Loucy (cell line): ENCODE results near the gene THPO.

Source experiments
- H2AFZ ChIP-seq: fragments of 200-600 bp; sonication (generic); 2 replicates; pipeline ENCODE4 v1.6.0; 2016; ENCODE audit warnings: antibody characterized with exemption, mild to moderate bottlenecking, low read length, moderate library complexity
- H3F3A ChIP-seq: fragments of 200-600 bp; 2 replicates; pipeline ENCODE4 v1.6.0; 2016; ENCODE audit warnings: antibody characterized with exemption, low read depth, mild to moderate bottlenecking
- H3K27me3 ChIP-seq: fragments of 200-600 bp; sonication (generic); 2 replicates; pipeline ENCODE4 v1.6.1; 2014; ENCODE audit warnings: low read length, mild to moderate bottlenecking; ENCODE audit not compliant: insufficient read depth, poor library complexity, severe bottlenecking
- H3K36me3 ChIP-seq: fragments of 200-600 bp; sonication (generic); 2 replicates; pipeline ENCODE4 v1.6.1; 2016; ENCODE audit warnings: low read length; ENCODE audit not compliant: insufficient read depth
- H3K4me1 ChIP-seq: fragments of 200-600 bp; sonication (generic); 2 replicates; pipeline ENCODE4 v1.5.1; 2014; ENCODE audit warnings: low read length, mild to moderate bottlenecking; ENCODE audit not compliant: insufficient read depth, poor library complexity, severe bottlenecking
- H3K4me2 ChIP-seq: fragments of 200-600 bp; sonication (generic); 2 replicates; pipeline ENCODE4 v1.6.0; 2014; ENCODE audit warnings: antibody characterized with exemption, low read length, low read depth, mild to moderate bottlenecking; ENCODE audit not compliant: poor library complexity, severe bottlenecking
- H3K4me3 ChIP-seq: fragments of 200-600 bp; sonication (generic); 2 replicates; pipeline ENCODE4 v1.5.1; 2014; ENCODE audit warnings: low read length, mild to moderate bottlenecking, mixed read lengths; ENCODE audit not compliant: poor library complexity, severe bottlenecking
- H3K79me2 ChIP-seq: fragments of 200-600 bp; sonication (generic); 2 replicates; pipeline ENCODE4 v1.6.1; 2014; ENCODE audit warnings: low read length; ENCODE audit not compliant: insufficient read depth
- H3K9ac ChIP-seq: fragments of 200-600 bp; sonication (generic); 2 replicates; pipeline ENCODE4 v1.6.0; 2014; ENCODE audit warnings: mild to moderate bottlenecking, low read depth, low read length, moderate library complexity; ENCODE audit not compliant: poor library complexity, severe bottlenecking
- H3K9me2 ChIP-seq: fragments of 200-600 bp; sonication (generic); replicated peaks from 2 replicates; pipeline ENCODE4 v1.6.1; 2016; ENCODE audit warnings: low read depth, low read length, mixed read lengths
- H3K9me3 ChIP-seq: fragments of 200-600 bp; sonication (generic); 2 replicates; pipeline ENCODE4 v1.6.1; 2014; ENCODE audit warnings: mild to moderate bottlenecking, antibody characterized with exemption, low read length, low read depth; ENCODE audit not compliant: insufficient read depth
- H4K20me1 ChIP-seq: fragments of 200-600 bp; sonication (generic); 2 replicates; pipeline ENCODE4 v1.6.0; 2014; ENCODE audit warnings: antibody characterized with exemption, low read length, mild to moderate bottlenecking; ENCODE audit not compliant: insufficient read depth, poor library complexity, severe bottlenecking
- EZH2phosphoT487 ChIP-seq: fragments of 200-600 bp; IDR thresholded peaks from 2 replicates; pipeline ENCODE4 v1.6.1; 2018; ENCODE audit warnings: antibody characterized with exemption, mild to moderate bottlenecking, moderate library complexity, borderline replicate concordance
- TF ChIP-seq, protein P1 (sequence below): fragments of 200-600 bp; sonication (generic); conservative IDR thresholded peaks from 2 replicates; pipeline ENCODE4 v1.5.1; 2014; ENCODE audit warnings: mild to moderate bottlenecking, antibody characterized with exemption, low read length

THPO gene

DNA sequence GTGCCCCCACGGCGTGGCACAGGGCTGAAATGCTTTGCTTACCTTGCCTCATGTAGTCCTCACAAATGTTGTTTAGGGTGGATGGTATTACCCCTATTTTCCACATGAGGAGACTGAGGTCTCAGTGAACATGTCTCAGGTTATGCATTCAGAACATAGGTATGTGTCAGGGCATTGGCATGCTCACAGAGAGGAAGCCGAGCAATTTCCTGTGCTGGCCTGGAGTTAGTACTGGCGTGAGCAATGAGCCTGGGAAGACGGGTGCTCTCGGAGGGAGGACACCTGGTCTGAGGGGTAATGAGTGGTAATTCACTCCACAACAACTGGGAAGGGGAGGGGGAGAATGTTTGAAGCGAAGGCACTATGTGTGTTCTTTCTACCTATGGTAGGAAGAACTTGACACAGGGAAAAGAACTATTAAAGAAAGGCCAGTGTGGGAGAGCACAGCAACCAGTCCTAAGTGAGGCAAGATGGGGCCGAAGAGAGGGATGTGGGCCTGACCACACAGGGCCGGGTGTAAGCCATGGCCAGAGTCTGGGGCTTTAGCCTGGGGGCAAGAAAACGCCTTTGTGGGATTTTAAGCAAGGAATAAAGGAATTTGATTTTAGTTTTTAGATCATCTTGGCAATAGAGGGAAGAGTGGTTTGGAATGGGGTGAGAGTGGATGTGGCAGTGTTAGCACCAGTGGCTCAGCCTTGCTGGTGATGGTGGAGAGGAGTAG lies 45.5 kb downstream of the THPO start:
- Histone ChIP-seq H3K27me3 (no peaks in the 10 kb centered on the region), H3F3A (no peaks in the 10 kb centered on the region), H3K9me2 (no peaks in the 10 kb centered on the region), H2AFZ (no peak overlapping the region), H3K4me2 (no peak overlapping the region), H3K4me3 (no peak overlapping the region), H3K9me3 (no peaks in the 10 kb centered on the region), H3K9ac (no peak overlapping the region), H3K79me2 (no peaks in the 10 kb centered on the region), H4K20me1 (peaks cover 21% of the 10 kb centered on the region), H3K4me1 (no peaks in the 10 kb centered on the region), H3K36me3 (peaks cover 76% of the 10 kb centered on the region; the same call in 1 of the 2 replicates)
- TF ChIP-seq, protein P1, sequence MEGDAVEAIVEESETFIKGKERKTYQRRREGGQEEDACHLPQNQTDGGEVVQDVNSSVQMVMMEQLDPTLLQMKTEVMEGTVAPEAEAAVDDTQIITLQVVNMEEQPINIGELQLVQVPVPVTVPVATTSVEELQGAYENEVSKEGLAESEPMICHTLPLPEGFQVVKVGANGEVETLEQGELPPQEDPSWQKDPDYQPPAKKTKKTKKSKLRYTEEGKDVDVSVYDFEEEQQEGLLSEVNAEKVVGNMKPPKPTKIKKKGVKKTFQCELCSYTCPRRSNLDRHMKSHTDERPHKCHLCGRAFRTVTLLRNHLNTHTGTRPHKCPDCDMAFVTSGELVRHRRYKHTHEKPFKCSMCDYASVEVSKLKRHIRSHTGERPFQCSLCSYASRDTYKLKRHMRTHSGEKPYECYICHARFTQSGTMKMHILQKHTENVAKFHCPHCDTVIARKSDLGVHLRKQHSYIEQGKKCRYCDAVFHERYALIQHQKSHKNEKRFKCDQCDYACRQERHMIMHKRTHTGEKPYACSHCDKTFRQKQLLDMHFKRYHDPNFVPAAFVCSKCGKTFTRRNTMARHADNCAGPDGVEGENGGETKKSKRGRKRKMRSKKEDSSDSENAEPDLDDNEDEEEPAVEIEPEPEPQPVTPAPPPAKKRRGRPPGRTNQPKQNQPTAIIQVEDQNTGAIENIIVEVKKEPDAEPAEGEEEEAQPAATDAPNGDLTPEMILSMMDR: no peak
- TF ChIP-seq EZH2phosphoT487: no peak

DNA sequence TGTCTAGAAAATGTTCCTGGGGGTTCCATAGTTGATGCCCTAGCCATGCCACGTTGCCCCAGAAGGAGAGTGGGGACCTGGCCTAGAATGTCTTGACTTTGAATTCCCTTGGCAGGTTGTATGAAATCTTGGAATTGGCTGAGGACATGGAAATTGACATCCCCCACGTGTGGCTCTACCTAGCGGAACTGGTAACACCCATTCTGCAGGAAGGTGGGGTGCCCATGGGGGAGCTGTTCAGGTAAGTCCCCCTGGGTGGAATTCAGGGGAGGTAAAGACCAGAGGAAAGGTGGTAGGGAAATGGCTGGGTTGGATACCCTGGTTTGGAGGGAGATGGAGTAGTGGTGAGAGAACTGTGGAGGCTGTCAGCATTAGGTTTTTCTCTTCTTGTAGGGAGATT lies 49.5 kb downstream of the THPO start:
- peaks cover 25% of the 10 kb centered on the region for H4K20me1 ChIP-seq
- H2AFZ ChIP-seq: no peak overlapping the region
- 0 out of 2 replicates have a peak, but pooled peaks cover 8% of the 10 kb centered on the region for H3K79me2 ChIP-seq
- H3F3A ChIP-seq: no peaks in the 10 kb centered on the region
- no peaks in the 10 kb centered on the region for H3K9me3 ChIP-seq
- no peak for TF ChIP-seq EZH2phosphoT487
- TF ChIP-seq, protein P1: no peak
- no peaks in the 10 kb centered on the region for H3K4me1 ChIP-seq
- H3K4me3 ChIP-seq: no peak overlapping the region
- H3K9me2 ChIP-seq: no peaks in the 10 kb centered on the region
- no peak overlapping the region for H3K4me2 ChIP-seq
- no peaks in the 10 kb centered on the region for H3K27me3 ChIP-seq
- H3K36me3 ChIP-seq: peaks cover 95% of the 10 kb centered on the region
- no peak overlapping the region for H3K9ac ChIP-seq

DNA sequence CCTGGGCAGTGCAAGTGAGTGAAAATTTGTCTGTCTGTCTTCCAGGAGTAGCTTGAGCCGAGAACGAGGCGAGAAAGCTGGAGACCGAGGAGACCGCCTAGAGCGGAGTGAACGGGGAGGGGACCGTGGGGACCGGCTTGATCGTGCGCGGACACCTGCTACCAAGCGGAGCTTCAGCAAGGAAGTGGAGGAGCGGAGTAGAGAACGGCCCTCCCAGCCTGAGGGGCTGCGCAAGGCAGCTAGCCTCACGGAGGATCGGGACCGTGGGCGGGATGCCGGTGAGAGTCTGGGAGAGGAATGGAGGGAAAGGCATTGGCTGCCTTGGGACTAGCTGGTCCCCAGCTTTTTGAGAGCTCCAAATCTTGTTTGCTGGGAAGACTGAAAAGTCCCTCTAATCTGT lies 50.8 kb downstream of the THPO start:
- Histone ChIP-seq H3K4me3 (no peak overlapping the region), H2AFZ (no peak overlapping the region), H3K4me2 (no peak overlapping the region), H3F3A (no peaks in the 10 kb centered on the region), H3K9me3 (no peaks in the 10 kb centered on the region), H3K4me1 (no peaks in the 10 kb centered on the region), H3K9ac (no peak overlapping the region), H4K20me1 (peaks cover 26% of the 10 kb centered on the region), H3K27me3 (no peaks in the 10 kb centered on the region), H3K79me2 (0 out of 2 replicates have a peak, but pooled peaks cover 8% of the 10 kb centered on the region), H3K36me3 (peaks cover 95% of the 10 kb centered on the region), H3K9me2 (no peaks in the 10 kb centered on the region)
- TF ChIP-seq EZH2phosphoT487: no peak
- TF ChIP-seq, protein P1: no peak
